Stimulated activated CD4-positive, alpha-beta T cell treated with anti-CD3 and anti-CD28 coated beads, Interleukin-12 subunit alpha, Interleukin-12 subunit beta, amount 100 ng/mL, for 24 hours (primary cell): ENCODE data around the gene AGBL3.
A peak's percentile ranks its signal among the peaks of the same experiment; 100 is the strongest.
"Not testable (repeated sequence)": the region's sequence is repeated elsewhere in the genome, so short reads cannot be mapped to it uniquely, and the experiment has no call there.

ENCODE experiments used
- DNase-seq, 2 experiments: peaks; one replicate each; pipeline ENCODE4 v3.0.0-alpha.2; 2020; ENCODE audit warnings: low read depth in 2 of 2

Gene AGBL3

GRCh38 chr7:135168489-135169140 is 182.3 kb downstream of the AGBL3 start:
- DNase-seq, result no peak

- peak in 1 of 2 experiments; percentile 53 for DNase-seq
Measured at GRCh38 chr7:135169141-135169963, 183.0 kb downstream of the AGBL3 start.

GRCh38 chr7:135169964-135170273 is 183.6 kb downstream of the AGBL3 start:
- no peak for DNase-seq

- DNase-seq, result peak; percentile 87 to 90
Measured at GRCh38 chr7:135170274-135170997, 184.1 kb downstream of the AGBL3 start, which contains the start of gene CYREN. CYREN (minus strand) TSS chr7:135170707; CDS start chr7:135168922, 1,785 bp downstream.

- DNase-seq, result not testable (repeated sequence)
Measured at GRCh38 chr7:135170998-135171481, 184.7 kb downstream of the AGBL3 start.

GRCh38 chr7:135171581-135172291 is 185.4 kb downstream of the AGBL3 start:
- DNase-seq, result not testable (repeated sequence)

- not testable (repeated sequence) for DNase-seq
Measured at GRCh38 chr7:135173916-135174315, 187.6 kb downstream of the AGBL3 start.

- DNase-seq, result no peak
Measured at GRCh38 chr7:135174941-135175340, 188.6 kb downstream of the AGBL3 start.

GRCh38 chr7:135175931-135176330 is 189.6 kb downstream of the AGBL3 start:
- no peak for DNase-seq

- no peak for DNase-seq
Measured at GRCh38 chr7:135177028-135177696, 190.9 kb downstream of the AGBL3 start.

- DNase-seq, result no peak
Measured at GRCh38 chr7:135178364-135178763, 192.1 kb downstream of the AGBL3 start.

- DNase-seq, result no peak
Measured at GRCh38 chr7:135179321-135179925, 193.1 kb downstream of the AGBL3 start.

GRCh38 chr7:135180122-135180521 is 193.8 kb downstream of the AGBL3 start:
- DNase-seq, result no peak

GRCh38 chr7:135181261-135181928 is 195.1 kb downstream of the AGBL3 start:
- no peak for DNase-seq

- DNase-seq, result no peak
Measured at GRCh38 chr7:135181929-135182678, 195.8 kb downstream of the AGBL3 start.

- DNase-seq, result no peak
Measured at GRCh38 chr7:135183478-135183877, 197.2 kb downstream of the AGBL3 start.

- DNase-seq, result no peak
Measured at GRCh38 chr7:135184254-135184841, 198.0 kb downstream of the AGBL3 start.
